GM19239 (cell line): ENCODE measurements around the gene TNRC6B.
"Not testable (repeated sequence)": the region's sequence is repeated elsewhere in the genome, so short reads cannot be mapped to it uniquely, and the experiment has no call there.

ENCODE experiments used
- DNase-seq: peaks from one replicate; pipeline ENCODE4 v3.0.0; 2011; ENCODE audit warnings: low spot score; ENCODE audit not compliant: insufficient read length
- FAIRE-seq: peaks from 2 replicates; lab custom pipeline; 2011; peaks lifted over from hg19 to GRCh38; lab: Jason Lieb, UNC

TNRC6B gene

DNA sequence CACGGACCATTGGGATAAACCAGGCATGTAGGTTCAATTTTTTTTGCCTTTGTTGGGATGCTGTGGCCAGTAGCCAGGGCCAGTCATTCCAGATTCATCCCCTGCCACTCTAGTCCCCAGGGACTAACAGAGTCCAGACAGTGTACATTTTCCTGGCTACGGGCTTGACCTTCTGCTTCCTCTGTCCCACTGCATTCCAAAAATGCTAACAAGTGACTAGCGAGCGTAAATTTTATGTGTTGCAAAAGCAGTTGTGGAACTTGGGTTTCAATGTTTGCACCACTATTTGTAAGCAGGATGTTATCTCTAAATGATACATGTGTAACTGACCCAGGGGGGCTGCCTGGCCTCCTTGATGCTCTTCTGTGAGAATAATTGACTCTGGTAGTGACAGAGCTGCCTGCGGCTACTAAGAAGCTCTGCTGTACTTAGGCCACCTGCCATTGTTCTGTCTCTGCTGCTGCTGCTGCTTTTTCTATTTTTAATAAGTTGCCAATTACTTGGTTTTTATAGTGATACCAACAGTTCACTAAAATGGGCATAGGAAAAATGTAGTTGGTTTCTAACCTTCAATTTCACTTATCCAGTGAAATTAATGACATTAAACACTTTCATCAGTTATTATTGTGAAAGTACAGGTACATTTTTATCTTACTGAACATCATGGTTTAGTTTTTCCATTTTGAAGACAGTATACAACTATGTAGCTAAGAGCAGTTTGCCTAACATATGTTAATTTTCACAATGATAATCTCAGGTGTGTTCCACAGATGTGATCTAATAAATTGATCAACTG, 26.8 kb downstream of the TNRC6B start:
- no peak for FAIRE-seq

DNA sequence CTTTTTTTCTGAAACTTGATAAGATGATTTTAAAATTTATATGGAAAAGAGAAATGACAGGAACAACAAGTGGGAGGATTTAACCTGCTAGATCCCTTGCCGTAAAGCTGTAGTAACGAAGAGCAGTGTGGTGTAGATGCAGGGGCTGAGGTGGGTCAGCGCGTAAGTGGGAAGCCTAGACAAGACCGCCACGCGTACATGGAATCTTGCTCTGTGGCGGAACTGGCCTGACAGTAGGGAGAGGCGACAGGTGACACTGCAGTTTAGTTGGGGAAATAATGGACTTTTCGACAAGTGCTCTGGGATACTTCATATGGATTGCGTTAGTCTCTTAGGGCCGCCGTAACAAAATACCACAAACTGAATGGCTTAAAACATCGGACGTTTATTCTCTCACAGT, 28.8 kb downstream of the TNRC6B start:
- no peak for FAIRE-seq
- no peak for DNase-seq

More for the DNA sequence above, 26.8 kb downstream of the TNRC6B start:
- no peak for DNase-seq

DNA sequence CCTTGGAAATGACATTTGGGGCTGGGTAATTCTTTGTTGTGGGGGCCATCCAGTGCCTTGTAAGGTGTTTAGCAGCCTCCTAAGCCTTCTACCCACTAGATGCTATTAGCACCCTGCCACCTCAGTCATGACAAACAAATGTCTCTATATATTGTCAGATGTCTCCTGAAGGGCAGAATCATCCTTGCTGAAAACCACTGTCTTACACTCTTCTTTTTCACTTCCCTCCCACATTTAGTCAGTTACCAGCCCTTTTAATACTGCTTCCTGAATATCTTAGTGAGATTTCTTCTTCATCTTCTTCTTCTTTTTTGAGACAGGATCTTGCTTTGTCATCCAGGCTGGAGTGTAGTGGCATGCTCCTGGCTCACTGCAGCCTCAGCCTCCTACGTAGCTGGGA, 33.1 kb downstream of the TNRC6B start:
- DNase-seq: peak; percentile 29
- FAIRE-seq: peak; percentile 89

DNA sequence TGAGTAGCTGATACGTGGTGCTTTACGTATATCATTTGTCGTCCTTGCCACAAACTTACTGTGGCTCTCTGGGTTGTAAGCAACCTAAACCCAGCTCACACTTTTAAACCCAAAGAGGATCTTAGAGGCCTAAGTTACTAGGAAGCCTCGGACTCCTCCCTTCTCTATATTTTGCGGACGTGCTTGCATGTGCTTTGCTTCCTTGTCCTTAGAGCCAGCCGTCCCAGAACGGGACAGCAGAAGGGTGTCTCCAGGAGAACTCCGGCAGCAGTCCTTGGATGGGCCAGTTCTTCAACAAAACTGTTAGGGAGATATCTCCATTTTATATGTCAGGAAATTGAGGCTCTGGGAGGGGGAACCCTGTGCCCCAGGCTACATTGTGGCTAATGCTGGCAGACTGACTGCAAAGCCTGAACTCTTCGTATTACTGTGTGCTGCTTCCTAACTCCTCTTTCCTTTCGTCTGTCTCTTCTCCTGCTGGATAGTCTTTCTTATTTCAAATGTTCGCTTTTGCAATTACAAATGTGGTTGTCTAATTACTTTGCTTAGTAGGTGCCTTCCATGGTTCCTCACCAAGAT, 33.8 kb downstream of the TNRC6B start:
- FAIRE-seq (no peak), DNase-seq (no peak)

DNA sequence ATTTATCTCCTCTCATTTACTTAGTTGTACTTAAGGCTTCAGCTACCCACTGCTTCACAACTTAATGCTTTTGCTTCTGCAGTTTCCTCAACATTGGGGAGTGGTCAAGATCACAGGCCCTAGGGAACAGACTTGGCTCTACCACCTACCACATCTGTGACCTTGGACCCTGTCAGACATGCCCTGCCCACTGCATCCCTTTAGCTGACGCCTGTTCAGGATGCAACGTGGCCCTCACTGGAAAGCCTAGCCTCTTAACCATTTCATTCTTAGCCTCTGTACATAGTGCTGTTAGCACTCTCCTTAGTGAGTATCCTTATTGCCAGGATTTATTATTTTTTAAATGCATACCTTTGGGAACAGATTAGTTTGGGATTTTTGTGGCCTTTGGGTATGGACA, 34.4 kb downstream of the TNRC6B start:
- FAIRE-seq: no peak
- DNase-seq: no peak

DNA sequence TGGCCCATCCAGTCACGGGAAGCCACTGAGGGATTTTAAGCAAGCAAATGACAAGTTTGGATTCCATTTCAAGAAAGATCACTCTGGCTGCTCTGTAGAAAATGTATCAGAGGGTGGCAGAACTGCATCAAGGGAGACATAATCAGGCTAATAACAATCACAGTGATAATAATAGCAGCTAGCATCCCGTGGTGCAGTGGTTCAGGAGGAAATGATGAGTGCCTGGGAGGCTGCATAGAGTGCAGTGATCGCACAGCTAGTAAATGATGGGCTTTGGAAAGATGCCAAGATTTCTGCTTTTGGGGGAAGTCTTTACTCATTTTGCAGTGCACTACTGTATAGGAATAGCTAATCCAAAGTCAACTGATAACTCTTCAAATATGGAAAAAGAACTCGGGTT, 35.8 kb downstream of the TNRC6B start:
- no peak for DNase-seq
- FAIRE-seq: no peak

DNA sequence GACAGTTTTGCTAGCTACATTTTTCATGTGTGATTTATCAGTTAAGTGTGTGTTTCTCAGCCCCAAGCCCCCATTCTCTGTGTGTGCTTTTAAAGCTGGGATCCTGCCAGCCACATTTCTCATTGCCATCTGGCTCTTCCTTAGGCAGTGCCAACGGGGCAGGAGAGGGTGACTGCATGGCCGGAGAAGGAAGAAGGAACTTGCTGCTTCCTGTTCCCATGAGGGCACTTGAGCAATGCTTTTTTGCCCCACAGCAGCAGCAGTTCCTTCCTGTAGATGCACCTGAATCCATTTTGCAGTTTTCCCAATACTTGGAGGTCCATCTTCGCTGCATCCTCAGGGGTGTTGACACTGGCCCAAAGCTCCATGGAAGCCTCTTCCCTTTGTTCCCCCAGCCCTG, 37.5 kb downstream of the TNRC6B start:
- DNase-seq (no peak), FAIRE-seq (peak; percentile 14)

DNA sequence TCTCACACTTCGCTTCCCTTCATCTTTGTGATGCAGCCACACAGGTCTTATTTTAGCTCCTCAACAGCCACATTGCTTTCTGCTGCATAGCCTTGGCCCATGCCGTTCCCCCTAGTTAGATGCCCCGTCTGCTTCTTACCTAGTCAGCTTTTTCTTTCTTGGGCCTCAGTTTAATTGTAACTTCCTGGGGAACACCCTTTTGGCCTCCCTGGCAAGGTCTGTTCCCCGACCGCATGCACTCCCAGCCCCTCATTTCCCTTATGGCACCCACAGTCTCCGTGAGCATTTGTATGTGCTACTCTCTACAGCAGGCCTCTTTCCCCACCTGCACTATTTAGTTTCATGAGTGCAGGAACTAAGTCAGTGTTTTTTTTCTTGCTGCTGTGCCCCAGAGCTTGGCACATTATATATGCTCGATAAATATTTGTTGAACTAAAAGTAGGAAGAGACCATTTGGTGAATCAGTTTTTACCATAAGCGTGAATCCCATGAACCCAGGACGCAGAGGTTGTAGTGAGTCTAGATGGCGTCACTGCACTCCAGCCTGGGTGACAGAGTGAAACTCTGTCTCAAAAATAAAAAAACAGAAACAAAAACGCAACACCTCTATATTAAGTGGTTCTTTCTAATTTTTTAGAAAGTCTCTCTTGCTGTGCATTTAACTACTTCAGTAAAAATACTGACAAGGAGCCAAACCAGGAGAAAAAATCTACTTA, 38.5 kb downstream of the TNRC6B start:
- DNase-seq: peak; percentile 30
- peak; percentile 31 for FAIRE-seq

DNA sequence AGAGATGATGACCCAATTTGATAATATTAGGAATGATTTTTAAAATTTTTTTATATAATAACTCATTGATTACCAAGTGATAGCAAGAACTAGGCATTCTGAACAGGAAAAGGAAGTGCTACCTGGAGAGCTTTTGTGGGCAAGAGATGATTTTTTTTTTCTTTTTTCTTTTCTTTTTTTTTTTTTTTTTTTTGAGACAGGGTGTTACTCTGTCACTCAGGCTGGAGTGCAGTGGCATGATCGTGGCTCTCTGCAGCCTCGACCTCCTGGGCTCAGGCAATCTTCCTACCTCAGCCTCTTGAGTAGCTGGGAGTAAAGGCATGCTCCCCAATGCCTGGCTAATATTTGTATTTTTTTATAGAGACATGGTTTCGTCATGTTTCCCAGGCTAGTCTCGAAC, 40.4 kb downstream of the TNRC6B start:
- FAIRE-seq: no peak
- no peak for DNase-seq

DNA sequence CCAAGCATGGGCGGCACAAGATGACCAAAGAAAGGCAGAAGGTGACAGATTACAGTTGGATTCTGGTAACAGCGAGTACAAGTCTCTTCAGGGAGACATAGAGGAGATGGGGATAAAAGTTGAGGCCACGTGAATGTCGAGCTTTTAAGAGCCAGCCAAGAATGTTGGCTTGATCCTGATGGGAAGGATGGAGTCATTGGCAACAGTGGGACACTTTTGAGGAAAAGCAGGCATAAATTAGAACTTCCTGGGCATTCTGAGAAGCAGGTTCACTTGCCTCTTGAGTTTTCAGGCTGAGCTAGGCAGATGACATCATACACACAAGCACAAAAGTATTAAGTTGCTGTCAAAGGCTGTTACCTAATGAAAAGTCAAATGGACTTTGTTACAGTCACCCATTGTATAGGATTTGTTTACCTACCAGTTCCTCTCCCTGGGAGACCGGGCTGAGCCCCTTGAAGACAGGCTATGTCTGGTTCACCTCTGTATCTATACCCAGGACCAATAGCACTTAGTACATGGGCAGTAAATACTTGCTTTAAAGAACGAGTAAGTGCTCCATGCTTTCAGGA, 41.1 kb downstream of the TNRC6B start:
- FAIRE-seq (no peak), DNase-seq (no peak)

DNA sequence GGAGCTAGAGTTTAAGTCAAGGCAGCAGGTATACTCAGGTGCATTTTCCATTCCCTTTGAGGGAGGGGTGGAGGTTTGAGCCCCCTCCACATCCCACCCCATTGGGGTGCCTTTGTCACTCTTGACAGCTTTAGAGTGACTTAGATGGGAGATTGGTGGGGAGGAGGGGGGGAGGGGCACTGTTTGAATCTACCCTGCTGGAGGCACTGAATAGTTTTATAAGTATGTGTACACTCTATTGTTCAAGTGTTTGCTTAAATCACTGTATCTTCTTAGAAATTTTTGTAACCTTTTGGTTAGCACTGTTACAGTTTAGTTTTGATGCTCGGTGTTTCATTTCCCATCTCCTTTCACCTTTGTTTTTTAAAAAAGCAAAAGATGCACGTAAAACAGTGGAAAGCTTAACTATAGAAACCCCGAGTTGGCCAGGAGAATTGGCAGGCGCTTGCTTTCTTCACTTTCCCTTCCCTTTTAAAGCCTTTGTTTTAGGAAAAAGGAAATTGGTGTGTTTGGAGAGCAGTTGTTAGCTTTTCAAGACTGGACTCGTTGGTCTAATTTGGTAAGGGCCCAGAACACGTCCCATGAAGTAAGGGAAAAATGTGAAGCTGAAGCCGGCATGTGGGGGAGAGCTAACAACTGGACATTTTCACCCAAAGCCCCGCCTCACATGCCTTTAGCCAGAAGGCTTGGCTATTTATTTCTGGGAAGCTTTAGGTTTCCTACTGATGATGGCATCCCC, 42.8 kb downstream of the TNRC6B start:
- no peak for FAIRE-seq
- DNase-seq: no peak

DNA sequence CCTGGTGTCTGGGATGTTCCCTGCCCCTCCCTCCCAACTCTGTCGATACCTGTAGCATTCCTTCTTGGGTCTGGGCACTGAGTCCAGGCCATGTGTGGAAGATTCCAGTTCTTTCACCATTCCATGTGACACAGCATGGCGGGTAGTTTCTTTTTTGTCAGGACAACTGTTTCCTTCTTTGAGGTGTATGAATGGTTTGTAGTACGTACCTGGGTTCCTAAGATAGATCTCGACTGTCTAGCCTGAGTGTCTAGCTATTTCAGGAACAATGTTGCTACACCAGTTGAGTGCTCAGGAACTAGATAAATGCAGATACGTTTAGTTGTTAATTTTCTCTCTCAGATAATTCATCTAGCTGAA, 43.3 kb downstream of the TNRC6B start:
- DNase-seq (no peak), FAIRE-seq (no peak)

DNA sequence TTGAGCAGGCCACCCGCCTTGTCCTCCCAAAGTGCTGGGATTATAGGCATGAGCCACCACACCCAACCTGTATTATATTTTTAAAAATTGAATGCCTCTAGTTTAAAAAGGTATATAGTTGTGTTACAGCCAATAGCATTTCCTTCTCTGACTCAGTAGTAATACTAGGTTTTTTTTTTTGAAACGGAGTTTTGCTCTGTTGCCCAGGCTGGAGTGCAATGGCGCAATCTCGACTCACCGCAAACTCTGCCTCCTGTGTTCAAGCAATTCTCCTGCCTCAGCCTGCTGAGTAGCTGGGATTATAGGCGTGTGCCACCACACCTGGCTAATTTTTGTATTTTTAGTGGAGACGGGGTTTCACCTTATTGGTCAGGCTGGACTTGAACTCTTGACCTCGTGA, 45.3 kb downstream of the TNRC6B start:
- not testable (repeated sequence) for FAIRE-seq, DNase-seq

DNA sequence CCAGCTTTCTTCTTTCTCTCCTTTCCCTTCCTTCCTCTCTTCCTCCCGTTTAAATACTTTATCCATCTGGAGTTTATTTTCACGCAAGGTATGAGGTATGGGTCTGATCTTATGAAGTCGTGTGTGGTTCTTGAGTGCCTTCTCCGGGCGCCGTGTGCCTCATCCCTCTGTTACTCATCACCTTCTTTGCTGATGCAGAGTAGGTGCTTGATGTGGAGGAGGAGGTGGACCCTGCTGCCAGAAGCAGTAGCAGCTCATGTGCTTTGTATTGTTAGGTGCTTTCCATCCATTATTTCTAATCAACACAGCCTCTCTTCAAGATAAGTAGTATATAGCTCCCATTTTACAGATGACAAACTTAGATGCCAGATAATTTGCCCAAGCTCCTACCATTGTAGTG, 47.0 kb downstream of the TNRC6B start:
- no peak for DNase-seq
- no peak for FAIRE-seq

DNA sequence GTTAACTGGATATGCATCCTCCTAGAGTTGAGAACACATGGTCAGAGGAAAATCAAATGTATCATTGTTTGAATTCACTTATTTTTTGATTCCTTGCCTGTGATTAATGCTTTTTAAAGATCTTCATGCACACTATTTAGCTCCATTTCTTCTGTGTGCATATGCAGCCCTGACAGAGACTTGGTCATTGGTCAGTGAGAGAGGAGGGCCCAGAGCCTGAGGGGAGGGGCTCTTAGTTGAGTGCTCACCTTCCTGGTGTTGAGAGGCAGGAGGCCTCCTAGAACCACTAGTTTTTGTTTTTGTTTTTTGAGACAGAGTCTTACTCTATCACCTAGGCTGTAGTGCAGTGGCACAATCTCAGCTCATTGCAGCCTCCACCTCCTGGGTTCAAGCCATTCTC, 48.9 kb downstream of the TNRC6B start:
- DNase-seq (no peak), FAIRE-seq (no peak)

DNA sequence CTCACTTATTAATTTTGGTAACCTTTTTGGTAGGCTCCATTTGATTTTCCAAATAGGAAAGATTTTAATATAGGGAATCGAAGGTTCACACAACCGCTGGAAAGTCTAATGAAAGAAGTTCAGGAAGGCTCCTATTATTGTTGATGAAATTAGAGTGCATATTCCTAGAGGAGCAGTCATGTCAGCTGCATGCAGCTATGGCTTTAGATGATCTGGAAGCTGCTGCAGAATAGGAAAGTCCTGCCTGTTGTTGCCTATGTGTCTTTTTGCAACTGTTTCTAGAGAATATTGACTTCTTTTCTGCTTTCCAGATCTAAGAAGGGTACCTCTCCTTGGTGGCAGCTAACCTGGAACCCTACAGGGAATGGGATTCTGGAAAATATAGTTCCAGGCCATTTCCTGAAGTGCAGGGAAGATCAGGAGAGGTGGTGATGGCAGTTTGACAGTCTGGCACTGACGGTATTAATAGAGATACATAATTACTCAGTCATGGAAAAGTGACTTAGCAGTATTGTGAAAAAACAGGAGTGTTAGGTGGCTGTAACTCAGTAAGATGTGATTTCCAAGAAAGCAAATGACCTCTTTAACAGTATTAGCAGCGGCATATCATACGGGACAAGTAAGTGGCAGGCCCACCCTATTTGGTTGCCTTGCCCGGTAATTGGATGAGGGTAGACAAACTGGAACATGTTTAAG, 54.0 kb downstream of the TNRC6B start:
- no peak for DNase-seq
- no peak for FAIRE-seq

DNA sequence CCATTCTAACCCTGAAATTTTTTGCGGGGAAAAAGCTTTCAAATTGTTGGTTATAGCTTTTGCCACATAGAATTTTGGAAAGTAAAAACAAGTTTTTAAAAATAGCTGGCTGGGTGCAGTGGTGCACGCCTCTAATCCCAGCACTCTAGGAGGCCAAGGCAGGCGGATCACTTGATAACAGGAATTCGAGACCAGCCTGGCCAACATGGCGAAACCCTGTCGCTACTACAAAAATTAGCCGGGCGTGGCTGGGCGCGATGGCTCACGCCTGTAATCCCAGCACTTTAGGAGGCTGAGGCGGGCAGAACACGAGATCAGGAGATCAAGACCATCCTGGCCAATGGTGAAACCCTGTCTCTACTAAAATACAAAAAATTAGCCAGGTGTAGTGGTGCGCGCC, 54.9 kb downstream of the TNRC6B start:
- no peak for FAIRE-seq
- DNase-seq: no peak

DNA sequence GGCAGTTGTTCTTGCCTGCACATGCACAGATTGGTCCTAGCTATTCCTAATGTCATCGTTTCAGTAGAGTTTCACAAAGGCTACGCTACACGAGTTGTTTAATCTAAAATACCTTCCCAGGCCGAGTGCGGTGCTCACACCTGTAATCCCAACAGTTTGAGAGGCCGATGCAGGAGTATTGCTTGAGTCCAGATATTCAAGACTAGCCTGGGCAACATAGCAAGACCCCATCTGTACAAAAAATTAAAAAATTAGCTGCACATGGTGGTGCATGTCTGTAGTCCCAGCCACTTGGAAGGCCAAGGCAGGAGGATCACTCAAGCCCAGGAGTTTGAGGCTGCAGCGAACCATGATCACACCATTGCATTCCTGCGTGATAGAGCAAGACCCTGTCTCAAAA, 56.2 kb downstream of the TNRC6B start:
- FAIRE-seq: no peak
- DNase-seq: no peak

DNA sequence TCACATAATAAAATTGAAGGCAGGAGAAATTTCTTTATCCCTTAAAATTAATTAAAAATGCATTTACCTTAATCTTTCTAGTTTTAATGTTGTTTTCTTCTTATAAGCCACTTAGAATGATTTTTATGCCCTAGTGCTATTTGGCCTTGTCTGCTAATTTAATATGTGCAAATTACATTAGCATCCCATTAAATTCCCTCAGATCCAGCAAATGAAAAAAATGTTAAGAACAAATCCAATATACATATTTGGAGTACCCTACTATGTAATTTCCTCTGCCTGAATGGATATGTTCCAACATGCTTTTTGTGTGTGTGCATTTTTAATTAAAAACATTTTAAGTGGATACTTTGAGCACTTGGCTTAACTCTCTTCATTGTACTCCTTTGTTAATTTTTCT, 56.9 kb downstream of the TNRC6B start:
- no peak for DNase-seq
- FAIRE-seq: no peak

DNA sequence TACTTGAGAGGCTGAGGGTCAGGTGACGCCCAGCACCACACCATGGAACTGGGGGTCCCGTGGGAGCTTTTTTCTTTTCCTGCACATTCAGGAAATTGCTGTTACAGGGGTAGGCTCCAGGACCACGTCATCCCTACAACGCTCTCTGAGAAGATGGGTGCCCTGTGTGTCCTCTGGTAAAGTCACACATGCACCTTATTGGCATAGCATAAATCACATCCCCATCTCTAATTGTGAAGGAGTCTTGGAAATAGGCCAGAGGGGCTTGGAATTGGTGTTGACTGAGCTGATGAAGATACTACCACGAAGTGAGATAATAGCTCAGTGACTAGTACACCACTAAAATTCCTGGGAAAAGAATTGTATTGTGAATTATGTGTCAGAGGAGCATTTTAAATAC, 57.6 kb downstream of the TNRC6B start:
- no peak for DNase-seq
- FAIRE-seq: peak; percentile 11
